Astrocyte of the cerebellum (primary cell): ENCODE results near the gene TMPRSS2.

Source experiments
- DNase-seq: peaks from one replicate; pipeline ENCODE4 v3.0.0-alpha.2; 2011; ENCODE audit warnings: low read depth
- H3K4me3 ChIP-seq: 2 replicates; pipeline ENCODE4 v1.5.1; 2011; ENCODE audit warnings: mild to moderate bottlenecking, low read depth, low read length, moderate library complexity
- CTCF ChIP-seq: IDR thresholded peaks from 2 replicates; pipeline ENCODE4 v1.5.1; 2012; ENCODE audit warnings: low read length, low read depth, moderate library complexity, mild to moderate bottlenecking; ENCODE audit errors: missing control alignments
- in situ Hi-C: cut with HindIII; loops from 2 replicates; pipeline ENCODE4 v1.10.0; 2017; ENCODE audit warnings: low sequenced_read_pairs

TMPRSS2 gene

GRCh38 chr21:41488080-41488479 is 19.9 kb downstream of the TMPRSS2 start:
- in situ Hi-C loops: no loop called here

GRCh38 chr21:41487082-41487481 is 20.9 kb downstream of the TMPRSS2 start:
- DNase-seq: no peak
- in situ Hi-C loops: no loop called here

More at GRCh38 chr21:41488080-41488479, 19.9 kb downstream of the TMPRSS2 start:
- no peak overlapping the region for H3K4me3 ChIP-seq
- DNase-seq: no peak
- no peak for TF ChIP-seq CTCF

GRCh38 chr21:41483973-41484372 is 24.0 kb downstream of the TMPRSS2 start:
- in situ Hi-C loops: no loop called here
- no peak for TF ChIP-seq CTCF
- no peak for DNase-seq
- no peak overlapping the region for H3K4me3 ChIP-seq

More at GRCh38 chr21:41487082-41487481, 20.9 kb downstream of the TMPRSS2 start:
- TF ChIP-seq CTCF: no peak
- H3K4me3 ChIP-seq: no peak overlapping the region

- no peak for DNase-seq
- in situ Hi-C loops: no loop called here
- TF ChIP-seq CTCF: no peak
- no peak overlapping the region for H3K4me3 ChIP-seq
Observed at GRCh38 chr21:41483415-41483814, 24.5 kb downstream of the TMPRSS2 start.

GRCh38 chr21:41482980-41483379 is 25.0 kb downstream of the TMPRSS2 start:
- in situ Hi-C loops: no loop called here
- H3K4me3 ChIP-seq: no peak overlapping the region
- TF ChIP-seq CTCF: no peak
- no peak for DNase-seq

DNA sequence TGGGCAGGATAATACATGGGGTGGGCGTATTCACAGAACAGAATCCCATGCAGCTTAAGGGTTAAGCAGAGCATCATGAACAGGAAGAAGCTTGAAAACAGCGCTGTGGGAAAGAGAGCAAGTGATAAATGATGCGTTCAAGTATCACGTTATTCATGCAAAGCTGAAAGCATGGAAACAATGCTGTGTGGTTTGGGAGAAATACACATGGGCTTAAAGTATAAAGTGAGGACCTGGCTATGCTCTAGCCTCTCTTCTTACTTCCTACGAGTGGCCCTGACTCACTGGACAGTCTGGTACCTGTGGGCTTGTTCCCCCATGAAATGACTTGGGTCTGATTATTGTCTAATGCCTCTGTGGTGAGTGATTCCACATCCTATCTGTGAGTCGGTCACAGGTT is 25.7 kb downstream of the TMPRSS2 start:
- DNase-seq: peak; percentile 91
- no peak for TF ChIP-seq CTCF
- H3K4me3 ChIP-seq: no peak overlapping the region
- in situ Hi-C loops: no loop called here

GRCh38 chr21:41481191-41481590 is 26.8 kb downstream of the TMPRSS2 start:
- peak; percentile 12 for DNase-seq
- no peak overlapping the region for H3K4me3 ChIP-seq
- TF ChIP-seq CTCF: no peak
- in situ Hi-C loops: no loop called here
